GM21423 (cell line): Measurements from ENCODE around the gene ZCCHC24.

ENCODE experiments used
- ATAC-seq: cut with Tn5 transposase; IDR thresholded peaks from one replicate; pipeline ENCODE4 v1.9.1; 2021; ENCODE audit warnings: mild to moderate bottlenecking, moderate library complexity; ENCODE audit not compliant: unreplicated experiment

The ZCCHC24 gene

GRCh38 chr10:79401015-79401921, 44.2 kb downstream of the ZCCHC24 start:
- no peak for ATAC-seq

GRCh38 chr10:79400146-79401004, 45.0 kb downstream of the ZCCHC24 start:
- ATAC-seq = peak; percentile 55

GRCh38 chr10:79399223-79399831, 46.1 kb downstream of the ZCCHC24 start:
- ATAC-seq = no peak

- ATAC-seq = no peak
These were observed 46.8 kb downstream of the ZCCHC24 start for GRCh38 chr10:79398642-79399041.

GRCh38 chr10:79397575-79398303, 47.7 kb downstream of the ZCCHC24 start:
- no peak for ATAC-seq

- ATAC-seq = no peak
These were observed 48.4 kb downstream of the ZCCHC24 start for GRCh38 chr10:79397051-79397450.

- ATAC-seq = no peak
These were observed 48.9 kb downstream of the ZCCHC24 start for GRCh38 chr10:79396520-79396919.

- ATAC-seq = no peak
These were observed 50.8 kb downstream of the ZCCHC24 start for GRCh38 chr10:79394664-79395063.

- ATAC-seq = no peak
These were observed 51.4 kb downstream of the ZCCHC24 start for GRCh38 chr10:79393924-79394610.

- no peak for ATAC-seq
These were observed 52.1 kb downstream of the ZCCHC24 start for GRCh38 chr10:79393221-79393923.

- ATAC-seq = no peak
These were observed 52.8 kb downstream of the ZCCHC24 start for GRCh38 chr10:79392506-79393176.

- ATAC-seq = no peak
These were observed 53.4 kb downstream of the ZCCHC24 start for GRCh38 chr10:79392020-79392398.

- ATAC-seq = no peak
These were observed 54.0 kb downstream of the ZCCHC24 start for GRCh38 chr10:79391231-79392019.

GRCh38 chr10:79390551-79391229, 54.7 kb downstream of the ZCCHC24 start:
- no peak for ATAC-seq

- no peak for ATAC-seq
These were observed 55.4 kb downstream of the ZCCHC24 start for GRCh38 chr10:79390057-79390456.

- no peak for ATAC-seq
These were observed 57.2 kb downstream of the ZCCHC24 start for GRCh38 chr10:79387974-79388850.
